ENCODE data around the gene XPA.

GRCh38 chr9:97697837-97698236, 697 bp upstream of the XPA start:
- no peak for TF ChIP-seq REST (IDR thresholded peaks at IDR 0.05; ENCODE audit: low read depth, low read length)
- TF ChIP-seq CTCF (IDR thresholded peaks at IDR 0.05 in 2 of 3, conservative IDR thresholded peaks at IDR 0.05 in 1 of 3; ENCODE audit: control insufficient read depth in 2 of 3, extremely low read depth in 1 of 3, insufficient read depth in 1 of 3, low read depth in 3 of 3, low read length in 3 of 3) = no peak
- no peak for TF ChIP-seq JUNB (IDR thresholded peaks at IDR 0.05)

Measured in GM12878 (cell line).